ENCODE data around the gene KCNN1. TPM values are rescaled to one million over a fixed set of nuclear protein-coding genes. Genes with fewer than 3 reads are reported as not detected.

KCNN1 gene
- total RNA-seq, 4 donors from 2014 or later = 0.22 to 3.1 TPM; not detected in 2

GRCh38 chr19:17968362-17968761 lies 1.5 kb downstream of the KCNN1 start:
- no peak overlapping the region for H3K27ac ChIP-seq
- intact Hi-C loops (cut with DNase I) = no loop called here
- WGBS, 2 donors = 67 to 71% methylated on average over 1 to 3 of the region's 4 CpGs
- no peaks in the 10 kb centered on the region for H3K9me3 ChIP-seq
- H3K4me1 ChIP-seq = peaks cover 0 to 10% (median 3%) of the 10 kb centered on the region in 3 donors
- no peak for DNase-seq
- peaks cover 0 to 71% (median 5%) of the 10 kb centered on the region in 4 donors for H3K27me3 ChIP-seq
- H3K36me3 ChIP-seq = no peaks in the 10 kb centered on the region
- TF ChIP-seq CTCF (IDR thresholded peaks at IDR 0.05) (no peak), POLR2A (IDR thresholded peaks at IDR 0.05) (no peak)
- no peak overlapping the region for H3K4me3 ChIP-seq

DNA sequence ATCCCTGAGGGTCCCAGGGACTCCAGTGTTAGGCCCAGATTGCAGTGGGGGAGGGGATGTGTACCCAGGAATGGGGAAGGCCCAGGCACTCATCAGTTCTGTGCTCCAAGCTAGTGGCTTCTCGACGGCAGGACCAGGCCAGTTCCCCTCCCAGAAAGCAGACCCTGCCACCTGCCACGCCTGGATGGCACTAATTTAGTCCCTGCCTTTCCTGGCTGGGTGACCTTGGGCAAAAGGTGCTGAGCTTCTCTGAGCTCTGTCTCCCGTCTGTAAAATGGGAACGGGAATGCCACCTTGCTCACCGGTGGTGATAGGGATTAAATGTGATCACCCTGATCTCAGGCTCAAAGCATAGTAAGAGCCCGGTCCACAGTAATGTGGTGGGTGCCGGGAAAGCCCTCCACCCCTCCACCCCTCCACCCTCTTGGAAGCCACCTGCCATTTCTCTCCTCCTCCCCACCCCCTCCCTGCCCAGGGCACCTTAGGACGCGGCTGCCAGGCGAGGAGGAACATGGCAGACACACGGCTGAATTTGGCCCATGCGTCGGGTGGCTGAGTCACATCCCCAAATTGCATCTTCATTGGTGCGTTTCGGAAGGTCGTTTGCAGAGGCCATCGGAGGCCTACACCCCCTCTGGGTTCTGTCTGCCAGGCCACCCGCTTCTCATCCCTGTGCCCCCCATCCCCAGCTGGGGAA lies 2.3 kb downstream of the KCNN1 start:
- no peak overlapping the region for H3K27ac ChIP-seq
- no peak for TF ChIP-seq POLR2A (IDR thresholded peaks at IDR 0.05)
- no peak for TF ChIP-seq CTCF (IDR thresholded peaks at IDR 0.05)
- intact Hi-C loops (cut with DNase I) = no loop called here
- no peaks in the 10 kb centered on the region for H3K36me3 ChIP-seq
- peaks cover 0 to 68% (median 5%) of the 10 kb centered on the region in 4 donors for H3K27me3 ChIP-seq
- 100% methylated on average over 1 of the region's 19 CpGs; no CpG with 5 or more reads in 1 of the 2 donors for WGBS, 2 donors
- H3K9me3 ChIP-seq = no peaks in the 10 kb centered on the region
- H3K4me1 ChIP-seq = peaks cover 0 to 10% (median 3%) of the 10 kb centered on the region in 3 donors
- H3K4me3 ChIP-seq = no peak overlapping the region
- DNase-seq = no peak

DNA sequence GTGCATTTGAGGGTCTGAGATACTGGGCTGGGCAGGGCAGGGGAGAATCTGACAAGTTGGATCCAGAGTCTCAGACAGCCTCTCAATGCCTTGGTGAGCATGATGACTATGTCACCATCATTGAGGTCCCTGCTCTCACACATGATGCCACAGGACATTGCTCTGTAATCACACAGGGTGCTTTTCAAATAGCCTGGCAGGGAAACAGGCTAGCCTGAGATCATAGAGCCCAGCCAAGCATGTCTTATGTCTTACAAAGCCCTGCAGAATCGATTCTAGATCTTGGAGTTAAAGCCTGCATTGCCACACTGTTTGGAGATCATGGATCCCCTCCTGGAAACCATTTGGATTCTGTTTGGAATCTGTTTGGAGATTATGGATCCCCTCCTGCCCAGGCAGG lies 5.3 kb downstream of the KCNN1 start:
- no peaks in the 10 kb centered on the region for H3K36me3 ChIP-seq
- WGBS, 2 donors = 86% methylated on average over 1 of the region's 1 CpG; no CpG with 5 or more reads in 1 of the 2 donors
- no peak for DNase-seq
- no peaks in the 10 kb centered on the region for H3K9me3 ChIP-seq
- H3K4me1 ChIP-seq = peaks cover 0 to 4% (median 2%) of the 10 kb centered on the region in 3 donors
- H3K4me3 ChIP-seq = no peak overlapping the region
- TF ChIP-seq POLR2A (IDR thresholded peaks at IDR 0.05) (no peak), CTCF (IDR thresholded peaks at IDR 0.05) (no peak)
- peaks cover 0 to 38% (median 4%) of the 10 kb centered on the region in 4 donors for H3K27me3 ChIP-seq
- H3K27ac ChIP-seq = no peak overlapping the region
- intact Hi-C loops (cut with DNase I) = no loop called here

DNA sequence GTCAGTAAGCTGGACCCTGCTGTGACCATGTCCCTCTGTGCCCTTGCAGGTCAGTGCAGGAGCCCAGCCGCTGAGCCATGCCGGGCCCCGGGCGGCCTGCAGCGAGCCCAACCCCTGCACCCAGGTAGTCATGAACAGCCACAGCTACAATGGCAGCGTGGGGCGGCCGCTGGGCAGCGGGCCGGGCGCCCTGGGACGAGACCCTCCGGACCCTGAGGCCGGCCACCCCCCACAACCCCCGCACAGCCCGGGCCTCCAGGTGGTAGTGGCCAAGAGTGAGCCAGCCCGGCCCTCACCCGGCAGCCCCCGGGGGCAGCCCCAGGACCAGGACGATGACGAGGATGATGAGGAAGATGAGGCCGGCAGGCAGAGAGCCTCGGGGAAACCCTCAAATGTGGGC lies 6.9 kb downstream of the KCNN1 start:
- no peaks in the 10 kb centered on the region for H3K9me3 ChIP-seq
- intact Hi-C loops (cut with DNase I) = no loop called here
- peaks cover 0 to 23% (median 0%) of the 10 kb centered on the region in 4 donors for H3K27me3 ChIP-seq
- TF ChIP-seq CTCF (IDR thresholded peaks at IDR 0.05) = no peak
- TF ChIP-seq POLR2A (IDR thresholded peaks at IDR 0.05) = no peak
- no peaks in the 10 kb centered on the region for H3K4me1 ChIP-seq
- H3K36me3 ChIP-seq = no peaks in the 10 kb centered on the region
- H3K4me3 ChIP-seq = no peak overlapping the region
- no peak for DNase-seq
- H3K27ac ChIP-seq = no peak overlapping the region
- WGBS, 2 donors = 70 to 72% methylated on average over 2 to 4 of the region's 23 CpGs

DNA sequence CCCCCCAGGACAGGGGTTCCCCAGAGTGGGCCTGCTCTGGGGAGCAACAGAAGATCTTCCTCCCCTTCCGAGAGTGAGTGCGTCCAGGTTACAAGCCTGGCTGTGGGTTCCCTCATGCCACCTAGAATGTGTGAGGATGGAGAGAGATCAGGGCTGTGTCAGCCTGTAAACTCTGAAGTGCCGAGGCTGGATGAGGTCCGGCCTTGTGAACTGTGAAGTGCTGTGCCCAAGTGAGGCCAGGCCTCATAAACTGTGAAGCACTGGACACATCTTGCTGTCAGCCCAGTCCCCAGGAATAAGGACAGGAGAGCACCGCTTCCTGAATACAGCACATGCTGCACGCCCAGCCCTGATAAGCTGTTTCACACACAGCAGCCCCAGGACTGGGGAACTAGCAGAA lies 7.6 kb downstream of the KCNN1 start:
- no peaks in the 10 kb centered on the region for H3K9me3 ChIP-seq
- H3K4me1 ChIP-seq = no peaks in the 10 kb centered on the region
- intact Hi-C loops (cut with DNase I) = no loop called here
- H3K27me3 ChIP-seq = peaks cover 0 to 15% (median 0%) of the 10 kb centered on the region in 4 donors
- DNase-seq = no peak
- H3K4me3 ChIP-seq = no peak overlapping the region
- no peak overlapping the region for H3K27ac ChIP-seq
- 20% methylated on average over 1 of the region's 6 CpGs; no CpG with 5 or more reads in 1 of the 2 donors for WGBS, 2 donors
- no peaks in the 10 kb centered on the region for H3K36me3 ChIP-seq
- TF ChIP-seq POLR2A (IDR thresholded peaks at IDR 0.05) (no peak), CTCF (IDR thresholded peaks at IDR 0.05) (no peak)

All from esophagus squamous epithelium (tissue), 5 donors.